ENCODE measurements around the gene JPH2. TPM values are rescaled to one million over a fixed set of nuclear protein-coding genes. Genes with fewer than 3 reads are reported as not detected.
A peak's percentile ranks its signal among the peaks of the same experiment; 100 is the strongest.

The JPH2 gene
- total RNA-seq, 1 donor from 2014 or later: 0.07 TPM

DNA sequence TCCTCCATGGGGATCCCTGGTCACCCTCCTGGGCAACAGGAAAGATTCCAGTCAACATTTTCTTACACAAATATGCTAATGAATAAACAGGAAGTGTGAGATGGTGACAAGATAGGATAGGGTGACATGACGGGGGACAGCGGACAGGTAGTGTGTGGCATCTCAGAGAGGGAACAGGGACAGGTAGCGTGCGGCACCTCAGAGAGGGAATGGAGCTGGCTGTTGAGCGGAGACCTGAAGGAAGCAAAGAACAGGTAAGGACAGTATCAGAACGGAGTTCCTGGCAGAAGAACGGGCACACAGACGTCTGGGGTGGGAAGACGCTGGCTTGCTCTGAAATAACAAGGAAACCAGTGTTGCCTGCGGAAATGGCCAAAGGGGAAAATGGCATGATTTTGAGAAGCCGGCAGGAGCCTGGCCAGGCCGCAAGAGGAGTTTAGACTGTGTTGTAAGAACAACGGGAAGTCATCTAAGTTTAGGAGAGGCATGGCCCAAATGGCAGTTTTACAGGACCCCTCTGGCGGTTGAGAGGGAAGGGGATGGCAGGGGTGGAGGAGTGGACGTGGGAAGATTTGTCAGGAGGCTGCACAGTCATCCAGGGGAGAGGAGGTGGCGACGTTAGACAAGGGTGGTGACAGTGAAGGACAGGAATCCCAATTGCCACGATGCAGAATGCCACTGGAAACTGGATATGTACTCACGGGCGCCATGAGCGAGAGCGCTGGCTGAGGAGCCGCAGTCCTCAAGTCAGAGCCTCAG, 111.6 kb downstream of the JPH2 start:
- peak overlapping the region; percentile 59 for H3K27ac Mint-ChIP-seq (ENCODE audit: unreplicated experiment)
- H3K36me3 Mint-ChIP-seq (ENCODE audit: low read depth): no peaks in the 10 kb centered on the region
- DNase-seq (ENCODE audit: low read depth, low spot score): no peak

DNA sequence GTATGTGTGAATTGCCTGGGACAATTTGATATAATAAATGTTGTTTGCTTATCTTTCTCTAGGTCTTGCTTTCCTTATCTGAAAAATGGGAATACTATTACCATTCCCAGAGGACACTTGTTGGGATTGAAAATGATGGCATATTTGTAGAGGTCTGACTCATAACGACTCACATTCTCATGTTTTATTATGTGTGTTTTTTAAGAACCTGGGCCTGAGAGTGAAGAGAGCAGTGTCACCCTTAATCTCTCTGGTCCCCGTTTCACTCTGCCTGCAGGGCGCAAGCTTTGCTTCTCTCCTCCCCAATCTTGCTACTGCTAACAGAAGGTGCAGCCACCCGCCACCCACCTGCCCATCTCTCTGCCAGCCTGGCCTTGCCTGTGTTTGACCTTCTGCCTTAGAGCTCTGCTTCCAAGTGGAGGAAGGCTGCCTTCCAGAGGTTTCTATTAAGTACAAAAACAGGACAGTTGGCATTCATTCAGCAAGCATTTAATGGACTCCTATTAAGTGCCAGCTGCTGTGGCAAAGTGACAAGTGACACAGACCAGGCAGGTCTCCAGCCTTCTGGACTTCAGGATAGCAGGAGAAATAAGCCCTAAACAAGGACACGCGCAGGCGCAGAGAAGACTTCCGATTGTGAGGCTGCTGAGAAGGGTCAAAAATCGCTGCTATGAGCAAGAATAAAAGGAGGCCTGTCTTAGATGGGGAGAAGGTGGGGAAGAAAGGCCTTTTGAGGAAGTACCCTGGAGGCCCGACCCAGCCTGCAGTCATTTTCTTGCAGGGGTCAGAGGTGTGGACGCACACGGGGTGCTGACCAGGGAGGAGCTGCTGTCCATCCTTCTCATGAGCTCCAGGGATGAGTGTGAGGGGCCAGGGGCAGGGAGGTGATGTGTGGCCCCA, 112.5 kb downstream of the JPH2 start:
- no peaks in the 10 kb centered on the region for H3K36me3 Mint-ChIP-seq (ENCODE audit: low read depth)
- TF ChIP-seq, protein P1, sequence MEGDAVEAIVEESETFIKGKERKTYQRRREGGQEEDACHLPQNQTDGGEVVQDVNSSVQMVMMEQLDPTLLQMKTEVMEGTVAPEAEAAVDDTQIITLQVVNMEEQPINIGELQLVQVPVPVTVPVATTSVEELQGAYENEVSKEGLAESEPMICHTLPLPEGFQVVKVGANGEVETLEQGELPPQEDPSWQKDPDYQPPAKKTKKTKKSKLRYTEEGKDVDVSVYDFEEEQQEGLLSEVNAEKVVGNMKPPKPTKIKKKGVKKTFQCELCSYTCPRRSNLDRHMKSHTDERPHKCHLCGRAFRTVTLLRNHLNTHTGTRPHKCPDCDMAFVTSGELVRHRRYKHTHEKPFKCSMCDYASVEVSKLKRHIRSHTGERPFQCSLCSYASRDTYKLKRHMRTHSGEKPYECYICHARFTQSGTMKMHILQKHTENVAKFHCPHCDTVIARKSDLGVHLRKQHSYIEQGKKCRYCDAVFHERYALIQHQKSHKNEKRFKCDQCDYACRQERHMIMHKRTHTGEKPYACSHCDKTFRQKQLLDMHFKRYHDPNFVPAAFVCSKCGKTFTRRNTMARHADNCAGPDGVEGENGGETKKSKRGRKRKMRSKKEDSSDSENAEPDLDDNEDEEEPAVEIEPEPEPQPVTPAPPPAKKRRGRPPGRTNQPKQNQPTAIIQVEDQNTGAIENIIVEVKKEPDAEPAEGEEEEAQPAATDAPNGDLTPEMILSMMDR (conservative IDR thresholded peaks at IDR 0.05): no peak
- no peaks in the 10 kb centered on the region for H3K9me3 Mint-ChIP-seq
- H3K27me3 Mint-ChIP-seq (ENCODE audit: low read depth): no peaks in the 10 kb centered on the region
- H3K4me1 Mint-ChIP-seq: peaks cover 11% of the 10 kb centered on the region
- DNase-seq (ENCODE audit: low read depth, low spot score): no peak
- H3K4me3 Mint-ChIP-seq: no peak overlapping the region
- peak overlapping the region; percentile 59 for H3K27ac Mint-ChIP-seq (ENCODE audit: unreplicated experiment)

More for the DNA sequence above, 111.6 kb downstream of the JPH2 start:
- no peak overlapping the region for H3K4me3 Mint-ChIP-seq
- TF ChIP-seq, protein P1 (conservative IDR thresholded peaks at IDR 0.05): no peak
- H3K9me3 Mint-ChIP-seq: no peaks in the 10 kb centered on the region
- peaks cover 11% of the 10 kb centered on the region for H3K4me1 Mint-ChIP-seq
- H3K27me3 Mint-ChIP-seq (ENCODE audit: low read depth): no peaks in the 10 kb centered on the region

DNA sequence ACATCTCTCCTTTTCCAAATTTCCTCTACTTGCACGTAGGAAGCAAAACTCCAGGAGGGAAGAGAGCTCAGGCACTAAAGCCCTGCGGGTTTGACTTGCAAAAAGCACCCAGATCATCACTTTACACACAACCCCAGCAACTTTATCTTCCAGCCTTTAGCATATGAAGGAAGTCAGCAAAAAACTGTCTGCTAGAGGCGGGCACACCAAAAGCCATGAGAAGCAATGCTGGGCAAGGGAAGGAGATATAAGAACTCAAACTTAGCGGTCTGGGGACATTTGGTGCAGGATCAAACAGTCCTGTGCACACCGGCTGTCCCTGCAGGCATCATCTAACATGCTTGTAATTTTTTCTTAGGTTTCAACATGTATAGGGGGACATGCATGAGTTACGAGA, 113.3 kb downstream of the JPH2 start:
- Mint-ChIP-seq H3K4me1 (peaks cover 11% of the 10 kb centered on the region), H3K36me3 (ENCODE audit: low read depth) (no peaks in the 10 kb centered on the region), H3K27me3 (ENCODE audit: low read depth) (no peaks in the 10 kb centered on the region), H3K4me3 (no peak overlapping the region), H3K9me3 (no peaks in the 10 kb centered on the region), H3K27ac (ENCODE audit: unreplicated experiment) (no peak overlapping the region)
- DNase-seq (ENCODE audit: low read depth, low spot score): no peak
- TF ChIP-seq, protein P1 (conservative IDR thresholded peaks at IDR 0.05): no peak

DNA sequence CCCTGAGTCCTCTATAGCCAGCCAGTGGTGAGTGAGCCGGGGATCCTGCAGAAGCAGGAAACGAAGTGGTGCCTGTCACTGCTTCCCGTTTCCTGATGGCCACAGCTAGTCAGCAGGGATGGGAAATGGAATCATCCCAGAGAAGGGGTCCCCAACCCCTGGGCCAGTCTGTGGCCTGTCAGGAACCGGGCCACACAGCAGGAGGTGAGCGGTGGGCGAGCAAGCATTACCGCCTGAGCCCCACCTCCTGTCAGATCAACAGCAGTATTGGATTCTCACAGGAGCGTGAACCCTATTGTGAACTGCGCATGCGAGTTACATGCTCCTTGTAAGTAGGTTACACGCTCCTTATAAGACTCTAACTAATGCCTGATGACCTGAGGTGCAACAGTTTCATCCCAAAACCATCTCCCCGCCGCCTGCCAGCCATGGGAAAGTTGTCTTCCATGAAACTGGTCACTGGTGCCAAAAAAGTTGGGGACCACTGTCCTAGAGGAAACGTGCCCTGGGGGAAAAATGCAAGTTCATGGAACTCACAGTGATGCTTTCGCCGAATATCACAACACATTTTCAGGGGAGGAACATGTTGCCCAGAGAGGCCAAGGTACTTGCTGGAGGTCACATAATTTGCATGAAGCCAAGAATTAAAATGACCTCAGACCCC, 113.8 kb downstream of the JPH2 start:
- no peak for DNase-seq (ENCODE audit: low read depth, low spot score)
- no peak overlapping the region for H3K27ac Mint-ChIP-seq (ENCODE audit: unreplicated experiment)

DNA sequence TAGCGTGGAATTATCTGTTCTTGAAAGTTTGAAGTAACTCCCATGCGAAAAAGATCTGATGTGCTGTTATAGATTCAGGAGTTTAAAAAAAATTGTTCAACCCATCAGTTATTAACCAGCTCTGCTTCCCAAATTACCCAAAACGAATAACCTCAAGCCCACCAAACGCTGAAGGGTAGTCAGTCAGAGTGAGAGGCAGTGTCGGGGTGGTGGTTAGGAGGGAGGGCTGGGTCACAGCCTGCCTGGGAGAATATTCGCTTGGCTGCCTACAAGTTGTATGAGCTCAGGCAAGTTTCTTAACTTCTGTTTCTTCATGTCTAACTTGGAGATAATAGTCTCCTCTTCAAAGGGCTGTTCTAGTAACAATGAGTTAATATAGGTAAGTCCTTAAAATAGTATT, 114.6 kb downstream of the JPH2 start:
- H3K27ac Mint-ChIP-seq (ENCODE audit: unreplicated experiment): no peak overlapping the region
- DNase-seq (ENCODE audit: low read depth, low spot score): no peak
- TF ChIP-seq, protein P1 (conservative IDR thresholded peaks at IDR 0.05): no peak
- no peaks in the 10 kb centered on the region for H3K27me3 Mint-ChIP-seq (ENCODE audit: low read depth)
- peaks cover 11% of the 10 kb centered on the region for H3K4me1 Mint-ChIP-seq
- H3K4me3 Mint-ChIP-seq: no peak overlapping the region
- H3K9me3 Mint-ChIP-seq: no peaks in the 10 kb centered on the region
- no peaks in the 10 kb centered on the region for H3K36me3 Mint-ChIP-seq (ENCODE audit: low read depth)

More for the DNA sequence above, 113.8 kb downstream of the JPH2 start:
- Mint-ChIP-seq H3K27me3 (ENCODE audit: low read depth) (no peaks in the 10 kb centered on the region), H3K4me1 (peaks cover 11% of the 10 kb centered on the region), H3K36me3 (ENCODE audit: low read depth) (no peaks in the 10 kb centered on the region), H3K9me3 (no peaks in the 10 kb centered on the region), H3K4me3 (no peak overlapping the region)
- TF ChIP-seq, protein P1 (conservative IDR thresholded peaks at IDR 0.05): no peak
